Common myeloid progenitor, CD34-positive (primary cell): ENCODE results near the gene PLEKHA5.
"Not testable (repeated sequence)": the region's sequence is repeated elsewhere in the genome, so short reads cannot be mapped to it uniquely, and the experiment has no call there.

Experiments used
- CTCF ChIA-PET: fragments of 350-600 bp; sonication (Branson Sonifier 250); formaldehyde crosslinking; loops from one replicate; lab custom pipeline; 2021; ENCODE audit warnings: antibody characterized with exemption; lab: Charles Lee
- POLR2A ChIA-PET: fragments of 350-600 bp; sonication (Branson Sonifier 250); formaldehyde crosslinking; loops from one replicate; lab custom pipeline; 2021; ENCODE audit warnings: antibody characterized with exemption; lab: Charles Lee
- DNase-seq, 3 donors: peaks; one replicate each; pipeline versions ENCODE4 v3.0.0 to v3.0.0-alpha.2; 2013
- H3K27ac ChIP-seq, 2 experiments: 1 replicate in 1 of 2; 2 replicates in 1 of 2; pipeline ENCODE4 v1.7.0; 2013; ENCODE audit warnings: inconsistent platforms in 2 of 2, low read length in 2 of 2, mild to moderate bottlenecking in 2 of 2, low read depth in 1 of 2, moderate library complexity in 1 of 2; ENCODE audit not compliant: severe bottlenecking in 2 of 2, insufficient read depth in 1 of 2, poor library complexity in 1 of 2
- H3K27me3 ChIP-seq, 5 experiments: replicated peaks in 2 of 5; 1 replicate in 3 of 5; 2 replicates in 2 of 5; pipeline versions ENCODE4 v1.6.1 to v1.7.0; 2013; ENCODE audit warnings: low read length in 4 of 5, mild to moderate bottlenecking in 2 of 5, moderate library complexity in 2 of 5, inconsistent platforms in 1 of 5; ENCODE audit not compliant: insufficient read depth in 5 of 5, control insufficient read depth in 4 of 5
- H3K36me3 ChIP-seq, 4 experiments: 1 replicate in 2 of 4; 2 replicates in 2 of 4; pipeline versions ENCODE4 v1.6.1 to v1.7.0; 2013; ENCODE audit warnings: low read length in 3 of 4, control low read depth in 1 of 4, mild to moderate bottlenecking in 1 of 4; ENCODE audit not compliant: control insufficient read depth in 4 of 4, insufficient read depth in 4 of 4
- H3K4me1 ChIP-seq, 4 experiments: 1 replicate in 3 of 4; 2 replicates in 1 of 4; pipeline versions ENCODE4 v1.6.1 to v1.7.1; 2013; ENCODE audit warnings: low read length in 3 of 4, mild to moderate bottlenecking in 3 of 4, control low read depth in 1 of 4, inconsistent platforms in 1 of 4, moderate library complexity in 1 of 4; ENCODE audit not compliant: control insufficient read depth in 4 of 4, insufficient read depth in 4 of 4; ENCODE audit errors: control extremely low read depth in 1 of 4
- H3K4me3 ChIP-seq, 7 experiments: 1 replicate in 4 of 7; 2 replicates in 3 of 7; pipeline versions ENCODE4 v1.5.1 to v1.7.0; 2013; ENCODE audit warnings: mild to moderate bottlenecking in 7 of 7, low read length in 6 of 7, moderate library complexity in 6 of 7, inconsistent platforms in 2 of 7, low read depth in 2 of 7, control low read depth in 1 of 7; ENCODE audit not compliant: insufficient read depth in 4 of 7, control insufficient read depth in 1 of 7; ENCODE audit errors: extremely low read depth in 1 of 7
- H3K9me3 ChIP-seq, 5 experiments: 1 replicate in 4 of 5; 2 replicates in 1 of 5; pipeline versions ENCODE4 v1.6.1 to v1.7.1; 2013; ENCODE audit warnings: low read length in 4 of 5, mild to moderate bottlenecking in 2 of 5, inconsistent platforms in 1 of 5, low read depth in 1 of 5, moderate library complexity in 1 of 5; ENCODE audit not compliant: control insufficient read depth in 4 of 5, insufficient read depth in 2 of 5; ENCODE audit errors: control extremely low read depth in 1 of 5
- WGBS: methylation state at CpG from one replicate; pipeline ENCODE4 v1.1.5; 2013; ENCODE audit not compliant: insufficient coverage; 5-methylcytosine and 5-hydroxymethylcytosine counted together

The PLEKHA5 gene

GRCh38 chr12:19304149-19304750 is 174.7 kb downstream of the PLEKHA5 start:
- Histone ChIP-seq H3K4me1 (no peaks in the 10 kb centered on the region), H3K27me3 (no peaks in the 10 kb centered on the region), H3K36me3 (peaks cover 0 to 18% (median 2%) of the 10 kb centered on the region in 4 experiments), H3K9me3 (no peaks in the 10 kb centered on the region), H3K4me3 (no peak overlapping the region), H3K27ac (no peak overlapping the region)
- ChIA-PET POLR2A (no interaction called here), CTCF (no interaction called here)
- DNase-seq, result no peak
- WGBS, result 92% methylated on average over 8 of the region's 10 CpGs

- H3K4me3 ChIP-seq, CTCF ChIA-PET, DNase-seq, H3K27me3 ChIP-seq, H3K4me1 ChIP-seq, H3K9me3 ChIP-seq, H3K27ac ChIP-seq: not testable (repeated sequence)
- 97% methylated on average over 9 of the region's 14 CpGs for WGBS
- POLR2A ChIA-PET, result interaction anchor here (0.6 to 1.1 kb wide), 2 partner anchors 11 to 19 kb away, joined by 3 read pairs; no protein-coding TSS in a partner anchor
- H3K36me3 ChIP-seq, result peaks cover 0 to 12% (median 0%) of the 10 kb centered on the region in 4 experiments
These were observed 176.1 kb downstream of the PLEKHA5 start for GRCh38 chr12:19305621-19306020.

- ChIA-PET CTCF (no interaction called here), POLR2A (interaction anchor here (0.6 to 1.1 kb wide), 2 partner anchors 10 to 19 kb away, joined by 3 read pairs; no protein-coding TSS in a partner anchor)
- Histone ChIP-seq H3K36me3 (peaks cover 0 to 12% (median 0%) of the 10 kb centered on the region in 4 experiments), H3K9me3 (no peaks in the 10 kb centered on the region), H3K4me1 (no peaks in the 10 kb centered on the region), H3K27me3 (no peaks in the 10 kb centered on the region), H3K27ac (no peak overlapping the region), H3K4me3 (no peak overlapping the region)
- no peak for DNase-seq
- WGBS, result 95% methylated on average over 20 of the region's 35 CpGs
These were observed 176.8 kb downstream of the PLEKHA5 start for GRCh38 chr12:19306366-19306765.

- no peak overlapping the region for H3K4me3 ChIP-seq
These were observed 177.9 kb downstream of the PLEKHA5 start for GRCh38 chr12:19307451-19307850.

GRCh38 chr12:19311165-19311564 is 181.6 kb downstream of the PLEKHA5 start:
- CTCF ChIA-PET, result no interaction called here
- POLR2A ChIA-PET, result no interaction called here
- 96% methylated on average over 3 of the region's 3 CpGs for WGBS
- Histone ChIP-seq H3K9me3 (no peaks in the 10 kb centered on the region), H3K36me3 (peaks cover 0 to 7% (median 1%) of the 10 kb centered on the region in 4 experiments), H3K27me3 (no peaks in the 10 kb centered on the region), H3K4me1 (no peaks in the 10 kb centered on the region), H3K4me3 (no peak overlapping the region), H3K27ac (no peak overlapping the region)
- DNase-seq, result no peak

More at GRCh38 chr12:19307451-19307850, 177.9 kb downstream of the PLEKHA5 start:
- WGBS, result 100% methylated on average over 5 of the region's 6 CpGs
- H3K27ac ChIP-seq, result no peak overlapping the region
- H3K9me3 ChIP-seq, result no peaks in the 10 kb centered on the region
- H3K4me1 ChIP-seq, result no peaks in the 10 kb centered on the region
- H3K27me3 ChIP-seq, result no peaks in the 10 kb centered on the region
- DNase-seq, result no peak
- peaks cover 0 to 12% (median 0%) of the 10 kb centered on the region in 4 experiments for H3K36me3 ChIP-seq
- ChIA-PET CTCF (no interaction called here), POLR2A (no interaction called here)

GRCh38 chr12:19312637-19313036 is 183.1 kb downstream of the PLEKHA5 start:
- H3K4me3 ChIP-seq, result no peak overlapping the region
- no CpG with 5 or more reads among the region's 2 CpGs for WGBS
- DNase-seq, result no peak
- H3K27ac ChIP-seq, result no peak overlapping the region
- peaks cover 0 to 3% (median 0%) of the 10 kb centered on the region in 4 experiments for H3K36me3 ChIP-seq
- no peaks in the 10 kb centered on the region for H3K4me1 ChIP-seq
- ChIA-PET CTCF (no interaction called here), POLR2A (interaction anchor here (0.5 kb wide), 1 partner anchor 16 kb away, joined by 3 read pairs; no protein-coding TSS in a partner anchor)
- H3K9me3 ChIP-seq, result no peaks in the 10 kb centered on the region
- no peaks in the 10 kb centered on the region for H3K27me3 ChIP-seq

GRCh38 chr12:19316425-19316824 is 186.9 kb downstream of the PLEKHA5 start:
- Histone ChIP-seq H3K27me3 (no peaks in the 10 kb centered on the region), H3K36me3 (peaks cover 0 to 8% (median 0%) of the 10 kb centered on the region in 4 experiments), H3K4me3 (no peak overlapping the region), H3K9me3 (no peaks in the 10 kb centered on the region), H3K4me1 (no peaks in the 10 kb centered on the region), H3K27ac (no peak overlapping the region)
- no CpG with 5 or more reads among the region's 2 CpGs for WGBS
- CTCF ChIA-PET, result no interaction called here
- POLR2A ChIA-PET, result interaction anchor here (1.0 kb wide), 1 partner anchor 10 kb away, joined by 3 read pairs; no protein-coding TSS in a partner anchor
- DNase-seq, result peak in 2 of 3 donors; percentile 2 to 4
